GM12878 (cell line): ENCODE results near the gene DDX39B. TPM values are rescaled to one million over a fixed set of nuclear protein-coding genes. Genes with fewer than 3 reads are reported as not detected.

Source experiments
- ATAC-seq: fragments of 200-7000 bp; cut with Tn5 transposase; 3 replicates; pipeline ENCODE4 v1.9.1; 2020; ENCODE audit warnings: mild to moderate bottlenecking, moderate library complexity
- BruUV-seq: library from RNA; stranded (reverse); fragments of 400-500 nt; replicated peaks from 2 replicates; lab custom pipeline; 2021; lab: Mats Ljungman, UMichigan
- CTCF ChIA-PET: fragments of 300-600 bp; sonication (Branson Sonifier 250); formaldehyde crosslinking; extraction: SDS; loops from one replicate; lab custom pipeline; 2021; ENCODE audit warnings: inconsistent platforms; lab: Yijun Ruan, JAX
- POLR2A ChIA-PET: fragments of 350-600 bp; formaldehyde crosslinking; extraction: SDS; loops from one replicate; lab custom pipeline; 2021; ENCODE audit warnings: inconsistent platforms; lab: Charles Lee
- RAD21 ChIA-PET: fragments of 300-600 bp; sonication (Branson Sonifier 250); formaldehyde crosslinking; loops from one replicate; lab custom pipeline; 2023; ENCODE audit warnings: antibody characterized with exemption; ENCODE audit not compliant: unreplicated experiment; lab: Charles Lee
- SMC1A ChIA-PET: fragments of 300-600 bp; sonication (Branson Sonifier 250); formaldehyde crosslinking; loops from one replicate; lab custom pipeline; 2023; ENCODE audit not compliant: unreplicated experiment, uncharacterized antibody; lab: Charles Lee
- DNase-seq: peaks from one replicate; pipeline ENCODE4 v3.0.0-alpha.2; 2011; ENCODE audit warnings: low read depth, low spot score
- FAIRE-seq: peaks from 3 replicates; lab custom pipeline; 2011; peaks lifted over from hg19 to GRCh38; lab: Jason Lieb, UNC
- H2AFZ ChIP-seq: 2 replicates; pipeline ENCODE4 v1.6.0; 2011; ENCODE audit warnings: low read depth, low read length, control low read depth; ENCODE audit not compliant: control insufficient read depth
- H3K27ac ChIP-seq: 2 replicates; pipeline ENCODE4 v1.5.1; 2011; ENCODE audit warnings: control low read depth; ENCODE audit not compliant: control insufficient read depth, insufficient read depth
- H3K27me3 ChIP-seq, 2 experiments: replicated peaks in 1 of 2; 2 replicates each; pipeline versions ENCODE4 v1.6.0 to v1.6.1; 2011; ENCODE audit warnings: low read length in 1 of 2; ENCODE audit not compliant: control insufficient read depth in 2 of 2, insufficient read depth in 2 of 2
- H3K36me3 ChIP-seq, 2 experiments: 2 replicates each; pipeline ENCODE4 v1.5.1; 2011; ENCODE audit warnings: low read length in 1 of 2; ENCODE audit not compliant: control insufficient read depth in 2 of 2, insufficient read depth in 2 of 2
- H3K4me1 ChIP-seq: 2 replicates; pipeline ENCODE4 v1.6.1; 2011; ENCODE audit warnings: mild to moderate bottlenecking, low read length, moderate library complexity, mixed read lengths; ENCODE audit not compliant: control insufficient read depth, insufficient read depth
- H3K4me2 ChIP-seq: 2 replicates; pipeline ENCODE4 v1.6.0; 2011; ENCODE audit warnings: control low read depth; ENCODE audit not compliant: control insufficient read depth, insufficient read depth
- H3K4me3 ChIP-seq: fragments of 200-600 bp; sonication (generic); 2 replicates; pipeline ENCODE4 v1.5.1; 2016
- H3K79me2 ChIP-seq: 2 replicates; pipeline ENCODE4 v1.6.0; 2011; ENCODE audit warnings: low read length; ENCODE audit not compliant: control insufficient read depth, insufficient read depth
- H3K9ac ChIP-seq: 2 replicates; pipeline ENCODE4 v1.8.0; 2011; ENCODE audit warnings: low read length, control low read depth, mixed read lengths; ENCODE audit not compliant: control insufficient read depth, insufficient read depth
- H3K9me3 ChIP-seq: replicated peaks from 3 replicates; pipeline ENCODE4 v1.5.1; 2011; ENCODE audit warnings: mild to moderate bottlenecking, low read length; ENCODE audit not compliant: control insufficient read depth, insufficient read depth
- H4K20me1 ChIP-seq: 2 replicates; pipeline ENCODE4 v1.6.0; 2011; ENCODE audit not compliant: control insufficient read depth, insufficient read depth
- ESRRA ChIP-seq: IDR thresholded peaks from 2 replicates; pipeline ENCODE4 v1.6.1; 2012; ENCODE audit warnings: mild to moderate bottlenecking, low read length, improper control_type of control experiment
- IKZF2 ChIP-seq, 2 experiments: fragments of 450-650 bp; IDR thresholded peaks; 2 replicates each; pipeline ENCODE4 v1.6.1; 2017; ENCODE audit warnings: mild to moderate bottlenecking in 2 of 2, moderate library complexity in 2 of 2
- NFYB ChIP-seq: IDR thresholded peaks from 2 replicates; pipeline ENCODE4 v1.6.1; 2011; ENCODE audit warnings: low read depth, mild to moderate bottlenecking, low read length, improper control_type of control experiment, moderate library complexity; ENCODE audit not compliant: insufficient read depth
- PML ChIP-seq: IDR thresholded peaks from 2 replicates; pipeline ENCODE4 v1.6.1; 2012; ENCODE audit warnings: low read length, inconsistent platforms
- RBBP5 ChIP-seq: fragments of 200-600 bp; sonication (generic); conservative IDR thresholded peaks from 2 replicates; pipeline ENCODE4 v1.6.1; 2016
- TCF12 ChIP-seq: IDR thresholded peaks from 2 replicates; pipeline ENCODE4 v1.6.1; 2011; ENCODE audit warnings: low read depth, mild to moderate bottlenecking, low read length
- ZNF592 ChIP-seq: fragments of 450-650 bp; IDR thresholded peaks from 2 replicates; pipeline ENCODE4 v1.6.1; 2017; ENCODE audit warnings: mild to moderate bottlenecking, moderate library complexity
- ZNF687 ChIP-seq: fragments of 450-650 bp; IDR thresholded peaks from 2 replicates; pipeline ENCODE4 v1.6.1; 2017; ENCODE audit warnings: mild to moderate bottlenecking, moderate library complexity
- WGBS: methylation state at CpG from one replicate; pipeline ENCODE4 v1.1.6; 2016; ENCODE audit warnings: low lambda C conversion rate; ENCODE audit not compliant: insufficient replicate concordance, insufficient coverage; ENCODE audit errors: missing lambda C conversion rate; 5-methylcytosine and 5-hydroxymethylcytosine counted together
- in situ Hi-C: fragments of 300-500 bp; cut with MboI; formaldehyde crosslinking; loops from 9 replicates; pipeline ENCODE4 v1.14.3; 2018; ENCODE audit warnings: mixed read lengths
- intact Hi-C: fragments of 100-400 bp; cut with micrococcal nuclease; formaldehyde crosslinking; loops from one replicate; pipeline ENCODE4 v1.14.2; 2022; ENCODE audit not compliant: unreplicated experiment
- polyA plus RNA-seq, 11 experiments: library from polyadenylated mRNA; depleted of rRNA in 4 of 11; unstranded in 6 of 11; stranded (reverse) in 5 of 11; fragments of >200 nt; fragmentation: Nextera tagmentation in 4 of 11; fragmentation: Illumina TruSeq in 1 of 11; extraction: Ambion mirVana in 4 of 11; extraction: Trizol in 1 of 11; gene quantifications; 1 replicate in 1 of 11; 2 replicates in 10 of 11; pipeline versions ENCODE4 v1.2.1 to v1.2.3, GENCODE V29; 2011 to 2016; ENCODE audit warnings: inconsistent platforms in 2 of 11, missing spikeins in 2 of 11, low read depth in 1 of 11
- total RNA-seq, 4 experiments: library from RNA; depleted of rRNA in 3 of 4; stranded (reverse); fragments of >200 nt in 3 of 4; fragmentation: Illumina TruSeq in 1 of 4; extraction: Trizol in 1 of 4; gene quantifications; 2 replicates each; pipeline versions ENCODE4 v1.2.1 to v1.2.3, GENCODE V29; 2013 to 2021

DDX39B gene
- total and polyA plus RNA-seq, 10 of the 15 experiments (the other 5 are each of a cell fraction or from before 2014, with no cell fraction given), result 271 to 661 (median 330) TPM

GRCh38 chr6:31573239-31574105 lies 31.7 kb upstream of the DDX39B start:
- Histone ChIP-seq H3K9ac (peak overlapping the region; percentile 87), H4K20me1 (no peaks in the 10 kb centered on the region), H2AFZ (no peak overlapping the region), H3K27ac (peak overlapping the region; percentile 96), H3K9me3 (no peaks in the 10 kb centered on the region), H3K4me2 (peak overlapping the region; percentile 84), H3K79me2 (peaks cover 70% of the 10 kb centered on the region), H3K27me3 (no peaks in the 10 kb centered on the region), H3K4me3 (peak overlapping the region; percentile 59), H3K4me1 (peaks cover 55% of the 10 kb centered on the region), H3K36me3 (peaks cover 0 to 7% of the 10 kb centered on the region in 2 experiments; a peak in 2 of 4 replicates)
- FAIRE-seq, result no peak
- ChIA-PET SMC1A (interaction anchor here (5.1 to 45.5 kb wide), 3 partner anchors 11 to 22 kb away, joined by 56 to 1989 read pairs (median 523); partner anchors contain the start of genes ATP6V1G2, DDX39B, LST1 and LTA), CTCF (interaction anchor here (1.1 to 31.0 kb wide), 5 partner anchors 9 to 87 kb away, joined by 3 to 2098 read pairs (median 14); partner anchors contain the start of genes ATP6V1G2, C6orf47, DDX39B and LST1), RAD21 (interaction anchor here (0.6 to 17.5 kb wide), 7 partner anchors 9 to 220 kb away, joined by 3 to 620 read pairs (median 14); partner anchors contain the start of genes ATP6V1G2, DDX39B, LST1 and LTB), POLR2A (interaction anchor here (0.5 to 17.1 kb wide), 9 partner anchors 8 to 257 kb away, joined by 3 to 282 read pairs (median 10); partner anchors contain the start of genes ATP6V1G2, HSPA1B, LST1 and LTB)
- no TSS peak for BruUV-seq
- in situ Hi-C loops, result loop anchor here (25.0 kb wide), 2 partner anchors 1039 to 1389 kb away; partner anchors contain the start of genes BRD2 and HLA-DMA
- 58% methylated on average over 9 of the region's 9 CpGs for WGBS
- no peak for ATAC-seq
- intact Hi-C loops, result no loop called here
- no peak for DNase-seq
- no peak for TF ChIP-seq PML
- TF ChIP-seq ESRRA, result no peak
- no peak for TF ChIP-seq NFYB
- TF ChIP-seq ZNF592, result no peak
- no peak for TF ChIP-seq TCF12
- no peak for TF ChIP-seq IKZF2 (IDR thresholded peaks at IDR 0.05)
- no peak for TF ChIP-seq ZNF687
- no peak for TF ChIP-seq RBBP5
- TF ChIP-seq, all 136 proteins: peak for 0
